ENCODE results near the gene SIRT7. TPM values are rescaled to one million over a fixed set of nuclear protein-coding genes. Genes with fewer than 3 reads are reported as not detected.

Gene SIRT7
- total RNA-seq, 1 donor from 2014 or later: 30.2 TPM

- Histone ChIP-seq H3K36me3 (ENCODE audit: insufficient read depth, low read length) (no peaks in the 10 kb centered on the region), H3K4me2 (ENCODE audit: low read length) (no peak overlapping the region), H3K79me2 (ENCODE audit: insufficient read depth, low read length) (no peaks in the 10 kb centered on the region), H3K27ac (ENCODE audit: low read depth, low read length) (no peak overlapping the region), H3K9ac (ENCODE audit: low read length) (no peak overlapping the region), H3K27me3 (ENCODE audit: insufficient read depth, low read length) (no peaks in the 10 kb centered on the region), H2AFZ (ENCODE audit: low read depth, low read length) (no peak overlapping the region), H3K9me3 (ENCODE audit: insufficient read depth, low read depth, low read length) (no peaks in the 10 kb centered on the region), H3K4me3 (ENCODE audit: insufficient read depth, low read depth, low read length) (no peak overlapping the region), H4K20me1 (ENCODE audit: insufficient read depth, low read length) (no peaks in the 10 kb centered on the region), H3K4me1 (ENCODE audit: insufficient read depth, low read length) (no peaks in the 10 kb centered on the region)
- DNase-seq (ENCODE audit: low read depth) (no peak), FAIRE-seq (no peak)
- Mint-ChIP-seq H3K4me3 (ENCODE audit: unreplicated experiment) (no peak overlapping the region), H3K4me1 (ENCODE audit: low read depth, unreplicated experiment) (peaks cover 3% of the 10 kb centered on the region), H3K27ac (ENCODE audit: unreplicated experiment) (no peak overlapping the region), H3K36me3 (ENCODE audit: low read depth, unreplicated experiment) (no peaks in the 10 kb centered on the region), H3K27me3 (ENCODE audit: low read depth, unreplicated experiment) (peaks cover 15% of the 10 kb centered on the region), H3K9me3 (ENCODE audit: unreplicated experiment) (no peaks in the 10 kb centered on the region)
- TF ChIP-seq EZH2 (IDR thresholded peaks at IDR 0.05; ENCODE audit: insufficient read depth, low read length): no peak
- TF ChIP-seq, protein P1, sequence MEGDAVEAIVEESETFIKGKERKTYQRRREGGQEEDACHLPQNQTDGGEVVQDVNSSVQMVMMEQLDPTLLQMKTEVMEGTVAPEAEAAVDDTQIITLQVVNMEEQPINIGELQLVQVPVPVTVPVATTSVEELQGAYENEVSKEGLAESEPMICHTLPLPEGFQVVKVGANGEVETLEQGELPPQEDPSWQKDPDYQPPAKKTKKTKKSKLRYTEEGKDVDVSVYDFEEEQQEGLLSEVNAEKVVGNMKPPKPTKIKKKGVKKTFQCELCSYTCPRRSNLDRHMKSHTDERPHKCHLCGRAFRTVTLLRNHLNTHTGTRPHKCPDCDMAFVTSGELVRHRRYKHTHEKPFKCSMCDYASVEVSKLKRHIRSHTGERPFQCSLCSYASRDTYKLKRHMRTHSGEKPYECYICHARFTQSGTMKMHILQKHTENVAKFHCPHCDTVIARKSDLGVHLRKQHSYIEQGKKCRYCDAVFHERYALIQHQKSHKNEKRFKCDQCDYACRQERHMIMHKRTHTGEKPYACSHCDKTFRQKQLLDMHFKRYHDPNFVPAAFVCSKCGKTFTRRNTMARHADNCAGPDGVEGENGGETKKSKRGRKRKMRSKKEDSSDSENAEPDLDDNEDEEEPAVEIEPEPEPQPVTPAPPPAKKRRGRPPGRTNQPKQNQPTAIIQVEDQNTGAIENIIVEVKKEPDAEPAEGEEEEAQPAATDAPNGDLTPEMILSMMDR (IDR thresholded peaks at IDR 0.05; ENCODE audit: insufficient read depth, low read depth, low read length): no peak
Observed at GRCh38 chr17:81951785-81952684, 34.1 kb upstream of the SIRT7 start.

- Mint-ChIP-seq H3K36me3 (ENCODE audit: low read depth, unreplicated experiment) (no peaks in the 10 kb centered on the region), H3K9me3 (ENCODE audit: unreplicated experiment) (no peaks in the 10 kb centered on the region), H3K27ac (ENCODE audit: unreplicated experiment) (no peak overlapping the region), H3K4me3 (ENCODE audit: unreplicated experiment) (no peak overlapping the region), H3K27me3 (ENCODE audit: low read depth, unreplicated experiment) (peaks cover 10% of the 10 kb centered on the region), H3K4me1 (ENCODE audit: low read depth, unreplicated experiment) (no peaks in the 10 kb centered on the region)
- Histone ChIP-seq H3K9ac (ENCODE audit: low read length) (no peak overlapping the region), H3K79me2 (ENCODE audit: insufficient read depth, low read length) (no peaks in the 10 kb centered on the region), H3K4me2 (ENCODE audit: low read length) (no peak overlapping the region), H3K27ac (ENCODE audit: low read depth, low read length) (no peak overlapping the region), H3K9me3 (ENCODE audit: insufficient read depth, low read depth, low read length) (no peaks in the 10 kb centered on the region), H3K4me3 (ENCODE audit: insufficient read depth, low read depth, low read length) (no peak overlapping the region), H4K20me1 (ENCODE audit: insufficient read depth, low read length) (no peaks in the 10 kb centered on the region), H3K36me3 (ENCODE audit: insufficient read depth, low read length) (no peaks in the 10 kb centered on the region), H3K4me1 (ENCODE audit: insufficient read depth, low read length) (no peaks in the 10 kb centered on the region), H2AFZ (ENCODE audit: low read depth, low read length) (no peak overlapping the region), H3K27me3 (ENCODE audit: insufficient read depth, low read length) (no peaks in the 10 kb centered on the region)
- no peak for FAIRE-seq
- TF ChIP-seq, protein P1 (IDR thresholded peaks at IDR 0.05; ENCODE audit: insufficient read depth, low read depth, low read length): no peak
- TF ChIP-seq EZH2 (IDR thresholded peaks at IDR 0.05; ENCODE audit: insufficient read depth, low read length): no peak
- DNase-seq (ENCODE audit: low read depth): no peak
Observed at GRCh38 chr17:81950501-81950900, 32.5 kb upstream of the SIRT7 start.
